Activated CD4-positive, alpha-beta T cell treated with anti-CD3 and anti-CD28 coated beads for 36 hours (primary cell): ENCODE measurements around the gene WNT6. TPM values are rescaled to one million over a fixed set of nuclear protein-coding genes. Genes with fewer than 3 reads are reported as not detected.

Source experiments
- ATAC-seq: fragments of 200-7000 bp; cut with Tn5 transposase; one replicate; pipeline ENCODE4 v1.10.0; 2021; ENCODE audit warnings: mild to moderate bottlenecking, moderate library complexity
- CTCF ChIA-PET: fragments of 350-600 bp; sonication (Branson Sonifier 250); formaldehyde crosslinking; loops from one replicate; lab custom pipeline; 2021; ENCODE audit warnings: antibody characterized with exemption; lab: Charles Lee
- POLR2A ChIA-PET: fragments of 350-600 bp; sonication (Branson Sonifier 250); formaldehyde crosslinking; loops from one replicate; lab custom pipeline; 2021; ENCODE audit warnings: antibody characterized with exemption, inconsistent platforms; lab: Charles Lee
- DNase-seq: peaks from one replicate; pipeline ENCODE4 v3.0.0-alpha.2; 2020
- H3K27ac Mint-ChIP-seq: one replicate; pipeline ENCODE4 v1.8.0; 2021; ENCODE audit warnings: mixed read lengths
- H3K27me3 Mint-ChIP-seq: one replicate; pipeline ENCODE4 v1.8.0; 2021; ENCODE audit warnings: mixed read lengths
- H3K36me3 Mint-ChIP-seq: one replicate; pipeline ENCODE4 v1.8.0; 2021; ENCODE audit warnings: low read depth, mixed read lengths
- H3K4me1 Mint-ChIP-seq: one replicate; pipeline ENCODE4 v1.8.0; 2021; ENCODE audit warnings: mixed read lengths
- H3K4me3 Mint-ChIP-seq: one replicate; pipeline ENCODE4 v1.8.0; 2021; ENCODE audit warnings: mild to moderate bottlenecking, moderate library complexity, mixed read lengths
- H3K9me3 Mint-ChIP-seq: one replicate; pipeline ENCODE4 v1.8.0; 2021; ENCODE audit warnings: low read depth, mixed read lengths
- intact Hi-C, 2 experiments: fragments of 100-400 bp; cut with DNase I in 1 of 2; cut with micrococcal nuclease in 1 of 2; formaldehyde crosslinking; loops; one replicate each; pipeline versions ENCODE4 v1.14.2 to v1.15.1; 2022 to 2024; cut with DNase I, micrococcal nuclease
- total RNA-seq, 2 experiments: library from RNA; stranded (reverse); gene quantifications; one replicate each; pipeline ENCODE4 v1.2.3, GENCODE V29; 2021

Gene WNT6
- total RNA-seq, 2 experiments from 2014 or later: 0.30 TPM; not detected in 1

GRCh38 chr2:218878926-218879761, 19.5 kb downstream of the WNT6 start:
- peak overlapping the region; percentile 34 for H3K27ac Mint-ChIP-seq
- H3K4me3 Mint-ChIP-seq: peak overlapping the region; percentile 73

GRCh38 chr2:218879776-218880101, 20.1 kb downstream of the WNT6 start:
- Mint-ChIP-seq H3K4me1 (peaks cover 47% of the 10 kb centered on the region), H3K27me3 (peaks cover 27% of the 10 kb centered on the region), H3K36me3 (no peaks in the 10 kb centered on the region), H3K9me3 (no peaks in the 10 kb centered on the region), H3K4me3 (peak overlapping the region; percentile 73), H3K27ac (peak overlapping the region; percentile 34)
- ATAC-seq: no peak
- DNase-seq: no peak
- ChIA-PET POLR2A (interaction anchor here (0.6 to 1.9 kb wide), 3 partner anchors 16 to 20 kb away, joined by 3 to 8 read pairs (median 3); no protein-coding TSS in a partner anchor), CTCF (interaction anchor here (0.7 to 18.2 kb wide), 10 partner anchors 7 to 398 kb away, joined by 3 to 620 read pairs (median 4); no protein-coding TSS in a partner anchor)
- intact Hi-C loops: loop anchor here in 1 of 2 experiments (1.0 kb wide), 3 partner anchors 13 to 169 kb away; partner anchors contain the start of gene TTLL4

More at GRCh38 chr2:218878926-218879761, 19.5 kb downstream of the WNT6 start:
- Mint-ChIP-seq H3K27me3 (peaks cover 28% of the 10 kb centered on the region), H3K9me3 (no peaks in the 10 kb centered on the region), H3K4me1 (peaks cover 43% of the 10 kb centered on the region), H3K36me3 (no peaks in the 10 kb centered on the region)
- ChIA-PET POLR2A (interaction anchor here (0.6 to 1.5 kb wide), 3 partner anchors 12 to 19 kb away, joined by 3 to 5 read pairs (median 3); no protein-coding TSS in a partner anchor), CTCF (interaction anchor here (0.7 to 18.2 kb wide), 12 partner anchors 7 to 399 kb away, joined by 3 to 620 read pairs (median 5); no protein-coding TSS in a partner anchor)
- DNase-seq (no peak), ATAC-seq (no peak)
- intact Hi-C loops: no loop called here

GRCh38 chr2:218880102-218880858, 20.7 kb downstream of the WNT6 start, which contains the start of gene WNT10A:
Gene WNT10A (plus strand): TSS chr2:218880852. CDS start chr2:218880996, 144 bp downstream.
- H3K9me3 Mint-ChIP-seq: no peaks in the 10 kb centered on the region
- intact Hi-C loops: loop anchor here in 1 of 2 experiments (1.0 kb wide), 3 partner anchors 12 to 170 kb away; partner anchors contain the start of gene TTLL4
- peaks cover 26% of the 10 kb centered on the region for H3K27me3 Mint-ChIP-seq
- ATAC-seq (peak; percentile 78), DNase-seq (peak; percentile 82)
- H3K36me3 Mint-ChIP-seq: no peaks in the 10 kb centered on the region
- peaks cover 49% of the 10 kb centered on the region for H3K4me1 Mint-ChIP-seq
- peak within 1 kb of the TSS; percentile 74 for H3K27ac Mint-ChIP-seq
- ChIA-PET CTCF (interaction anchor here (0.5 to 18.2 kb wide), 9 partner anchors 6 to 339 kb away, joined by 3 to 620 read pairs (median 4); no protein-coding TSS in a partner anchor), POLR2A (interaction anchor here (0.6 to 2.1 kb wide), 5 partner anchors 16 to 412 kb away, joined by 3 to 9 read pairs (median 5); no protein-coding TSS in a partner anchor)
- peak within 1 kb of the TSS; percentile 73 for H3K4me3 Mint-ChIP-seq

DNA sequence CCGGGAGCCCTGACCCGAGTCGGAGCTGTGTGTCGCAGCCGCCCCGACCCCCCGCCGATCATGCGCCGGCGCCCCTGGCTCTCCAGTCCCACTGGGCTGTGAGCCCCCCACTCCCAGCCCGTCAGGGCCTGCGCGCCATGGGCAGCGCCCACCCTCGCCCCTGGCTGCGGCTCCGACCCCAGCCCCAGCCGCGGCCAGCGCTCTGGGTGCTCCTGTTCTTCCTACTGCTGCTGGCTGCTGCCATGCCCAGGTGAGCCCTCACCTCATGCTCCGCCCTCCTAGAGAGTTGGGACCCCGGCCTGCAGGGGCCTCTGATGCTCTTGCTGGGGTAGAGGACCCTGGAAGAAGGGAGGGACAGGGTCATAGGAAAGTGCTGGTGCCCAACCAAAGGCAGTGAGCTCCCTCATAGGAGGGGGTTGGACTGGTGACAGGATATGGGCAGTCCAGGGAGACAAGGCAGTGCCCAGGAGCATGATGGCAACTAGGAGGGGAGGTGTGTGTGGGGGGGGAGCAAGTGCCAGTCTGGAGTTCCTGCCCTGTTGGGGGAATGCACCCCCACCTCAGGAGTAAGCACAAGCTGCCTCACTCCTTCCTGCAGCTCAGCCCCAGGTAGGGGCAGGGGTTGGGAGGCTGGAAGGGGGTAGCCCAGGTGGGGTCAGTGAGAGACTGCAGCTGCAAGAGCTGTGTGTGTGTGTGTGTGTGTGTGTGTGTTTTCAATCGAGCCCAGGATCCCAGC, 21.4 kb downstream of the WNT6 start:
- ATAC-seq (no peak), DNase-seq (no peak)
- H3K36me3 Mint-ChIP-seq: no peaks in the 10 kb centered on the region
- H3K9me3 Mint-ChIP-seq: no peaks in the 10 kb centered on the region
- ChIA-PET POLR2A (interaction anchor here (0.6 to 2.1 kb wide), 5 partner anchors 12 to 650 kb away, joined by 3 to 9 read pairs (median 5); no protein-coding TSS in a partner anchor), CTCF (interaction anchor here (0.5 to 18.2 kb wide), 3 partner anchors 14 to 97 kb away, joined by 3 to 620 read pairs (median 3); no protein-coding TSS in a partner anchor)
- H3K27me3 Mint-ChIP-seq: peaks cover 20% of the 10 kb centered on the region
- H3K4me1 Mint-ChIP-seq: peaks cover 49% of the 10 kb centered on the region
- H3K4me3 Mint-ChIP-seq: peak overlapping the region; percentile 25
- H3K27ac Mint-ChIP-seq: no peak overlapping the region
- intact Hi-C loops: loop anchor here in 1 of 2 experiments (1.0 kb wide), 3 partner anchors 11 to 171 kb away; partner anchors contain the start of gene TTLL4

DNA sequence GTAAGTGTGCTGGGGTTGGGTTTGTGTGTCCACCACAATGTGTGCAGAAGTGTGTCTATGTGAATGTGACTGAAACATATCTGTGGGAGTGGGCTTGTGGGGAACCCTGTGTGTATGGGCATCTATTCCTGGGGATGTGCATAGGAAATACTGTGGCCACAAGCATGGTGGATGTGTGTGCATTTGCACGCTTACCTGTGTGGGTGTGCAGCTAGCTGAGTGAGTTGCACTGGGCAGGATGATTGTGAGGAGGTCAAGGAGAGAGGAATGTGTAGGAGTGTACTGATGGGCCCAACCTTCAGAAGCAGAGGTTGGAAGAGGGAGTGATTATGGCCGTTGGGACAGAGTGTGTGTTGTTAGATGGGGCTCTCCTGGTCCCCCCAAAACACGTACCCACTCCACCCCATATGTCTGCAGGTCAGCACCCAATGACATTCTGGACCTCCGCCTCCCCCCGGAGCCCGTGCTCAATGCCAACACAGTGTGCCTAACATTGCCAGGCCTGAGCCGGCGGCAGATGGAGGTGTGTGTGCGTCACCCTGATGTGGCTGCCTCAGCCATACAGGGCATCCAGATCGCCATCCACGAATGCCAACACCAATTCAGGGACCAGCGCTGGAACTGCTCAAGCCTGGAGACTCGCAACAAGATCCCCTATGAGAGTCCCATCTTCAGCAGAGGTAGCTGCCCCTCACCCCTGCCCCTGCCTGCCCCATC, 22.3 kb downstream of the WNT6 start:
- Mint-ChIP-seq H3K27me3 (peaks cover 17% of the 10 kb centered on the region), H3K27ac (no peak overlapping the region), H3K36me3 (no peaks in the 10 kb centered on the region), H3K9me3 (no peaks in the 10 kb centered on the region), H3K4me1 (peaks cover 46% of the 10 kb centered on the region), H3K4me3 (peak overlapping the region; percentile 25)
- POLR2A ChIA-PET: interaction anchor here (0.7 to 2.1 kb wide), 5 partner anchors 11 to 651 kb away, joined by 3 to 9 read pairs (median 4); no protein-coding TSS in a partner anchor
- no peak for ATAC-seq
- CTCF ChIA-PET: interaction anchor here (0.7 to 18.2 kb wide), 2 partner anchors 13 to 99 kb away, joined by 3 to 620 read pairs; no protein-coding TSS in a partner anchor
- intact Hi-C loops: no loop called here
- DNase-seq: no peak

DNA sequence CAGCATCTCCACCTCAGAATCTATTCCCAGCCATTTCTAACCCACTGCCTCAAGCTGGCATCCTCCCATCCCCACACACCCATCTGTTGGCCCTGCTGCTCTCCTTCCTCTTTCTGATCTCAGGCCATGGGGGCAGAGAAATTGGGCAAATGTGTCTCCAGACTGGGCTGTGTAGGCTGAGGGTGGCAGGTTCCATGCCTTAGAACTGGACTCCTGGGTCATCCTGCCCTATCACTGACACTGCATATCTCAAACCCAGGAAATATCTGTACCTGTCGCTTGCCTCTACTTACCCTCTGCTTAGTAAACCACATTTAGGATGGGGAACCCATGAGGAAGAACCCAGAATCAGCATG, 22.8 kb downstream of the WNT6 start:
- DNase-seq (no peak), ATAC-seq (no peak)
- Mint-ChIP-seq H3K9me3 (no peaks in the 10 kb centered on the region), H3K36me3 (no peaks in the 10 kb centered on the region), H3K4me3 (peak overlapping the region; percentile 0), H3K4me1 (peaks cover 43% of the 10 kb centered on the region), H3K27me3 (peaks cover 17% of the 10 kb centered on the region), H3K27ac (no peak overlapping the region)
- ChIA-PET POLR2A (interaction anchor here (1.0 to 2.1 kb wide), 2 partner anchors 11 to 16 kb away, joined by 4 to 9 read pairs; no protein-coding TSS in a partner anchor), CTCF (interaction anchor here (0.7 to 18.2 kb wide), 2 partner anchors 13 to 98 kb away, joined by 3 to 620 read pairs; no protein-coding TSS in a partner anchor)
- intact Hi-C loops: no loop called here

DNA sequence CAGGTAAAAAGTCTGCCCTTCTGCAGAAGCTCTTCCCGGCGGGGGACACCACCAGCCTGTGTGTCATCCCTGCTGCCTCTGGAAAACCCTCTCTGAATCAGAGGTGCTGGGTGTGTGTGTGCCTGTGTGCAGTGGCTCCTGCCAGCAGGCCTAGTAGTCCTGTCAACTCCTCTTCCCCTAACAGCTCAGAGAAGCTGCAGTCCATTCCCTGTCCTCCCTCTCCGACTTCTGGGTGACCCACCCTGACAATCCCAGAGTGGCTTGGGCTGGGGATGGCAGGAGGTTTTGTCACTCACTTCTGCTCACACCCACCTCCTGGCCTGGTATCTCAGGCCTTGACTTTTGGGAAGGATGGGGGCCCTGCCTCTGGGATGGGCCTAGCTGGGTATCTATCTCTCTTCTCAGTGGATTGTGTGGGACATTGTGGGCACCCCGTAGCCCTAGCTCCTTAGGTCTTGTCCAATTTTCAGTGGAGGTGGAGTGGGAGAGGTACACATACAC, 23.3 kb downstream of the WNT6 start:
- Mint-ChIP-seq H3K36me3 (no peaks in the 10 kb centered on the region), H3K4me3 (peak overlapping the region; percentile 0), H3K9me3 (no peaks in the 10 kb centered on the region), H3K4me1 (peaks cover 43% of the 10 kb centered on the region), H3K27me3 (peaks cover 17% of the 10 kb centered on the region), H3K27ac (peak overlapping the region; percentile 23)
- ChIA-PET CTCF (interaction anchor here (0.7 to 18.2 kb wide), 3 partner anchors 12 to 147 kb away, joined by 3 to 620 read pairs (median 3); no protein-coding TSS in a partner anchor), POLR2A (interaction anchor here (0.6 to 1.0 kb wide), 2 partner anchors 11 to 15 kb away, joined by 3 to 4 read pairs; no protein-coding TSS in a partner anchor)
- peak; percentile 21 for ATAC-seq
- peak; percentile 55 for DNase-seq
- intact Hi-C loops: no loop called here

DNA sequence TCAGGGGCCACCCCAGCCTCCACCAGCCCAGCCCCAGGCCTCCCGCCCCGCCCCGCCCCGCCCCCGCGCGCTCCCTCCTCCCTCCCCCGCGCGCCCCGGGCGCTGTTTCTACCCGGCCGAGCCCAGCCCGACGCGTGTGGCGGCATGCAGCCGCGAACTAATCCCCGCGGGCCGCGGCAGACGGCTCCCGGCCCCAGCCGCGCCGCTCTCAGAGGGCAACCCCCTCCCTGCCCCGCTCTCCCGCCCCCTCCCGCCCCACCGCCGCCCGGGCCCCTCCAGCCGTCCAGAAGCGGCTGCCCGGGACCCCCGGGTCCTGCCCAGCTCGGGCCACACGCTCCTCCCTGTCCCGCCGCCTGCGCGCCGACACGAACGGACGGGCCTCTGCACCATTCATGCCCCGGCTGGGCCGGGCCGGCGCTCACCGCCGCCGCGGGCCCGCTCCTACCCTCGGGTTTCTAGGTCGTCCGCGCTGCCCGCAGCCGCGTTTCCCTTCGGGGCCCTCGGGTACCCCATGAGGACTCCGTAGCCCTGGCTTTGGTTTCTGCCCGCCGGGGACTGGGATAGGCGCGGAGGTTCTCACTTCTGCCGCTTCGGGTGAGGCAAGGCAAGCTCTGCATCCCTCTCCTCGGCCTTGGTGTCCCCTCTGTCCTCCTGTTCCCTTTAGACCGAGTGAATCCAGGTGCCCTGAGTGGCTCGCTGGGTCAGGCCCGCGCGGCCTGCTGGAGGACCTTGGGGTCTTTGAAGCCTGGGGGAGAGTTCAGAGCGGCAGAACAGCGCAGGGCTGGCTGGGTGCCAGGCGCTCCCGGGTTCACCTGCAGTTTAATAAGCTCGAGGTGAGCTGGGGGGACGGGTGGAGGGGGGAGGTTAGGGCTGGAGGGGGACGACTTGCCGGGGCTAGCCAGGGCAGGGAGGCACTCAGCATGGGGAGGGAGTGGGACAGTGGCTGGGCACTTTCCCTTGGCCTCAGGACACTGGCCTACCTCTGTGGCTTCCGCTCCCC, 24.2 kb downstream of the WNT6 start:
- no peaks in the 10 kb centered on the region for H3K9me3 Mint-ChIP-seq
- DNase-seq (no peak), ATAC-seq (no peak)
- peaks cover 17% of the 10 kb centered on the region for H3K27me3 Mint-ChIP-seq
- POLR2A ChIA-PET: interaction anchor here (0.6 kb wide), 1 partner anchor 14 kb away, joined by 3 read pairs; no protein-coding TSS in a partner anchor
- no peaks in the 10 kb centered on the region for H3K36me3 Mint-ChIP-seq
- intact Hi-C loops: no loop called here
- peak overlapping the region; percentile 19 for H3K4me3 Mint-ChIP-seq
- H3K27ac Mint-ChIP-seq: peak overlapping the region; percentile 3
- peaks cover 39% of the 10 kb centered on the region for H3K4me1 Mint-ChIP-seq
- CTCF ChIA-PET: interaction anchor here (0.6 to 18.2 kb wide), 7 partner anchors 7 to 402 kb away, joined by 3 to 620 read pairs (median 4); no protein-coding TSS in a partner anchor
